ENCODE results near the gene RPS16.

The RPS16 gene

GRCh38 chr19:39435499-39436349 lies at the start of gene RPS16:
Gene RPS16 (minus strand): TSS chr19:39435949. CDS start chr19:39435895, 54 bp downstream.
- Histone ChIP-seq H3K27me3 (peaks cover 11% of the 10 kb centered on the region), H3K4me3 (ENCODE audit: low read depth in 1 of 2, low read length in 1 of 2) (peak within 1 kb of the TSS; percentile 86 to 93), H3K9me3 (no peaks in the 10 kb centered on the region), H3K36me3 (peaks cover 19% of the 10 kb centered on the region), H3K27ac (peak within 1 kb of the TSS; percentile 81), H3K4me1 (ENCODE audit: control insufficient read depth in 1 of 2, insufficient read depth in 1 of 2, low read depth in 1 of 2, low read length in 1 of 2) (peaks cover 16 to 23% of the 10 kb centered on the region in 2 experiments)
- TF ChIP-seq CTCF (IDR thresholded peaks at IDR 0.05) = peak; percentile 44

GRCh38 chr19:39483141-39483540 lies 47.4 kb upstream of the RPS16 start:
- H3K27me3 ChIP-seq = no peaks in the 10 kb centered on the region
- peaks cover 27% of the 10 kb centered on the region for H3K36me3 ChIP-seq
- peaks cover 19 to 21% of the 10 kb centered on the region in 2 experiments for H3K4me1 ChIP-seq (ENCODE audit: control insufficient read depth in 1 of 2, insufficient read depth in 1 of 2, low read depth in 1 of 2, low read length in 1 of 2)
- H3K27ac ChIP-seq = no peak overlapping the region
- H3K4me3 ChIP-seq (ENCODE audit: low read depth in 1 of 2, low read length in 1 of 2) = no peak overlapping the region
- H3K9me3 ChIP-seq = no peaks in the 10 kb centered on the region
- no peak for TF ChIP-seq CTCF (IDR thresholded peaks at IDR 0.05)

- Histone ChIP-seq H3K27ac (no peak overlapping the region), H3K9me3 (no peaks in the 10 kb centered on the region), H3K4me1 (ENCODE audit: control insufficient read depth in 1 of 2, insufficient read depth in 1 of 2, low read depth in 1 of 2, low read length in 1 of 2) (peaks cover 19 to 21% of the 10 kb centered on the region in 2 experiments), H3K27me3 (no peaks in the 10 kb centered on the region), H3K4me3 (ENCODE audit: low read depth in 1 of 2, low read length in 1 of 2) (peak overlapping the region; percentile 87 to 92), H3K36me3 (peaks cover 16% of the 10 kb centered on the region)
- TF ChIP-seq CTCF (IDR thresholded peaks at IDR 0.05) = no peak
These were observed 45.9 kb upstream of the RPS16 start for GRCh38 chr19:39481676-39482075.

- peak overlapping the region; percentile 87 to 92 for H3K4me3 ChIP-seq (ENCODE audit: low read depth in 1 of 2, low read length in 1 of 2)
- H3K27ac ChIP-seq = peak overlapping the region; percentile 71
- no peak for TF ChIP-seq CTCF (IDR thresholded peaks at IDR 0.05)
- peaks cover 19 to 21% of the 10 kb centered on the region in 2 experiments for H3K4me1 ChIP-seq (ENCODE audit: control insufficient read depth in 1 of 2, insufficient read depth in 1 of 2, low read depth in 1 of 2, low read length in 1 of 2)
- peaks cover 16% of the 10 kb centered on the region for H3K36me3 ChIP-seq
- no peaks in the 10 kb centered on the region for H3K9me3 ChIP-seq
- no peaks in the 10 kb centered on the region for H3K27me3 ChIP-seq
These were observed 45.4 kb upstream of the RPS16 start for GRCh38 chr19:39481229-39481545.

GRCh38 chr19:39480337-39481228 lies 44.8 kb upstream of the RPS16 start, which contains the start of gene TIMM50:
Gene TIMM50 (plus strand): TSS chr19:39480838. CDS start chr19:39480854, 16 bp downstream.
- Histone ChIP-seq H3K36me3 (peaks cover 16% of the 10 kb centered on the region), H3K27me3 (no peaks in the 10 kb centered on the region), H3K9me3 (no peaks in the 10 kb centered on the region), H3K27ac (peak within 1 kb of the TSS; percentile 71), H3K4me3 (ENCODE audit: low read depth in 1 of 2, low read length in 1 of 2) (peak within 1 kb of the TSS; percentile 87 to 92), H3K4me1 (ENCODE audit: control insufficient read depth in 1 of 2, insufficient read depth in 1 of 2, low read depth in 1 of 2, low read length in 1 of 2) (peaks cover 19 to 21% of the 10 kb centered on the region in 2 experiments)
- TF ChIP-seq CTCF (IDR thresholded peaks at IDR 0.05) = peak; percentile 36

All from neutrophil (primary cell).